Smooth muscle cell (in vitro differentiated cells): ENCODE results near the gene GPC6. TPM values are rescaled to one million over a fixed set of nuclear protein-coding genes. Genes with fewer than 3 reads are reported as not detected.

ENCODE experiments used
- DNase-seq: peaks from one replicate; lab custom pipeline; 2025; ENCODE audit not compliant: unreplicated experiment; lab: John Stamatoyannopoulos, UW
- H2AFZ ChIP-seq: fragments of 200-600 bp; sonication (generic); 2 replicates; pipeline ENCODE4 v1.6.0; 2016; ENCODE audit warnings: antibody characterized with exemption, low read depth, mild to moderate bottlenecking
- H3F3A ChIP-seq: fragments of 200-600 bp; sonication (generic); 2 replicates; pipeline ENCODE4 v1.6.0; 2017; ENCODE audit warnings: antibody characterized with exemption, low read depth
- H3K27ac ChIP-seq: fragments of 200-600 bp; sonication (generic); 2 replicates; pipeline ENCODE4 v1.5.1; 2016; ENCODE audit warnings: low read depth, mild to moderate bottlenecking
- H3K27me3 ChIP-seq: fragments of 200-600 bp; sonication (generic); 2 replicates; pipeline ENCODE4 v1.6.1; 2016; ENCODE audit warnings: low read depth, mild to moderate bottlenecking
- H3K36me3 ChIP-seq: fragments of 200-600 bp; sonication (generic); 2 replicates; pipeline ENCODE4 v1.5.1; 2016; ENCODE audit warnings: low read depth
- H3K4me1 ChIP-seq: fragments of 200-600 bp; sonication (generic); 2 replicates; pipeline ENCODE4 v1.5.1; 2016; ENCODE audit warnings: low read depth
- H3K4me2 ChIP-seq: fragments of 200-600 bp; sonication (generic); 2 replicates; pipeline ENCODE4 v1.6.0; 2016; ENCODE audit warnings: mild to moderate bottlenecking
- H3K4me3 ChIP-seq: fragments of 200-600 bp; sonication (generic); 2 replicates; pipeline ENCODE4 v1.5.1; 2016; ENCODE audit warnings: mild to moderate bottlenecking
- H3K79me2 ChIP-seq: fragments of 200-600 bp; sonication (generic); 2 replicates; pipeline ENCODE4 v1.6.0; 2016; ENCODE audit warnings: low read depth, mild to moderate bottlenecking
- H3K9ac ChIP-seq: fragments of 200-600 bp; sonication (generic); 2 replicates; pipeline ENCODE4 v1.6.0; 2016; ENCODE audit warnings: low read depth
- H3K9me3 ChIP-seq: fragments of 200-600 bp; sonication (generic); replicated peaks from 2 replicates; pipeline ENCODE4 v1.5.1; 2016; ENCODE audit warnings: low read depth
- H4K20me1 ChIP-seq: fragments of 200-600 bp; sonication (generic); 2 replicates; pipeline ENCODE4 v1.6.0; 2016; ENCODE audit warnings: low read depth
- WGBS: methylation state at CpG from one replicate; pipeline ENCODE4 v1.1.7; 2016; ENCODE audit warnings: low lambda C conversion rate; 5-methylcytosine and 5-hydroxymethylcytosine counted together
- polyA plus RNA-seq: library from polyadenylated mRNA; unstranded; fragments of >200 nt; fragmentation: Nextera tagmentation; extraction: Ambion mirVana; gene quantifications from 2 replicates; pipeline ENCODE4 v1.2.1, GENCODE V29; 2016
- total RNA-seq: library from RNA; depleted of rRNA; stranded (reverse); fragments of >200 nt; gene quantifications from 2 replicates; pipeline ENCODE4 v1.2.3, GENCODE V29; 2014
- TF ChIP-seq, protein P1 (sequence below): fragments of 200-600 bp; sonication (generic); IDR thresholded peaks from 2 replicates; pipeline ENCODE4 v1.5.1; 2017; ENCODE audit warnings: borderline replicate concordance, mild to moderate bottlenecking, antibody characterized with exemption; ENCODE audit not compliant: insufficient read depth, poor library complexity, severe bottlenecking

The GPC6 gene
- total and polyA plus RNA-seq, 2 experiments from 2014 or later, result 19.7 to 68.5 TPM

DNA sequence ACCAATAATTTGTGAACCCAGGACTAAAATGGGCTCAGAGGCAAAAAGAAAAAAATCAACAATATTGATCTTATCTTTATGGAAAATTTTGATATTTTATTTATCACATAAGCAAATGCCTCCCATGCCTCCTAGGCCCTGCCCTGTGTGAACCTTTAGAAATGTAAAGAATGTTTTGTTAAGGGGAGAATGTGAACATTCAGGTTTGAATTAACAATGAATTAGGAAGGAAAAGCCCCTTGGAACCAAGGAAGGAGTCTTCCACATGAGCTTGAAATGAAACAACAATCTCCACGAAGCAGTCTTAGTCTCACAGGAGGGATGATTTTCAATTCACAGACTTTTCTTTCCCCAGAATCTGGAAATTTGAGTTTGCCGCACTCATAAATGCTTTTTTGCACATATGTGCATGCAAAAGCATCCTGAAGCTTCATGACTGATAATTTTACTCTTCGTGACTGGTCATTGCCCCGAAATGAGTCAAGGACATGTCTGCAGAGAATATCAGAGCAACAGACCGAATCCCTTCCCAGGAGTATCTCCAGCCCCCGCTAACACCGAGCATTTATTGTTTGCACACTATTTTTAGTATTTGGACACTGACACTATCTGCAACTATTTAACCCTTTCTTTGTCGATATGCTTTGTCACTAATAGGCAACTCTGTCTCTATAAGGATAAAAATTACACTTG lies 1117.7 kb downstream of the GPC6 start:
- H3K36me3 ChIP-seq, result no peaks in the 10 kb centered on the region
- no peaks in the 10 kb centered on the region for H3K9me3 ChIP-seq
- no peak overlapping the region for H2AFZ ChIP-seq
- peak overlapping the region; percentile 59 for H3K9ac ChIP-seq
- TF ChIP-seq, protein P1, sequence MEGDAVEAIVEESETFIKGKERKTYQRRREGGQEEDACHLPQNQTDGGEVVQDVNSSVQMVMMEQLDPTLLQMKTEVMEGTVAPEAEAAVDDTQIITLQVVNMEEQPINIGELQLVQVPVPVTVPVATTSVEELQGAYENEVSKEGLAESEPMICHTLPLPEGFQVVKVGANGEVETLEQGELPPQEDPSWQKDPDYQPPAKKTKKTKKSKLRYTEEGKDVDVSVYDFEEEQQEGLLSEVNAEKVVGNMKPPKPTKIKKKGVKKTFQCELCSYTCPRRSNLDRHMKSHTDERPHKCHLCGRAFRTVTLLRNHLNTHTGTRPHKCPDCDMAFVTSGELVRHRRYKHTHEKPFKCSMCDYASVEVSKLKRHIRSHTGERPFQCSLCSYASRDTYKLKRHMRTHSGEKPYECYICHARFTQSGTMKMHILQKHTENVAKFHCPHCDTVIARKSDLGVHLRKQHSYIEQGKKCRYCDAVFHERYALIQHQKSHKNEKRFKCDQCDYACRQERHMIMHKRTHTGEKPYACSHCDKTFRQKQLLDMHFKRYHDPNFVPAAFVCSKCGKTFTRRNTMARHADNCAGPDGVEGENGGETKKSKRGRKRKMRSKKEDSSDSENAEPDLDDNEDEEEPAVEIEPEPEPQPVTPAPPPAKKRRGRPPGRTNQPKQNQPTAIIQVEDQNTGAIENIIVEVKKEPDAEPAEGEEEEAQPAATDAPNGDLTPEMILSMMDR, result no peak
- no peak overlapping the region for H3K4me3 ChIP-seq
- 14% methylated on average over 8 of the region's 8 CpGs for WGBS
- no peaks in the 10 kb centered on the region for H4K20me1 ChIP-seq
- no peaks in the 10 kb centered on the region for H3K27me3 ChIP-seq
- no peak for DNase-seq
- H3K27ac ChIP-seq, result peak overlapping the region; percentile 91
- peak overlapping the region; percentile 77 for H3K4me2 ChIP-seq
- H3F3A ChIP-seq, result peaks cover 34% of the 10 kb centered on the region
- no peaks in the 10 kb centered on the region for H3K79me2 ChIP-seq
- H3K4me1 ChIP-seq, result peaks cover 29% of the 10 kb centered on the region

- H3K4me3 ChIP-seq, result no peak overlapping the region
- H3K79me2 ChIP-seq, result no peaks in the 10 kb centered on the region
- no peaks in the 10 kb centered on the region for H3K36me3 ChIP-seq
- no peak overlapping the region for H3K9ac ChIP-seq
- no peaks in the 10 kb centered on the region for H4K20me1 ChIP-seq
- no peak overlapping the region for H2AFZ ChIP-seq
- no peak for DNase-seq
- WGBS, result 73% methylated on average over 8 of the region's 8 CpGs
- no peaks in the 10 kb centered on the region for H3K27me3 ChIP-seq
- peaks cover 34% of the 10 kb centered on the region for H3F3A ChIP-seq
- H3K4me2 ChIP-seq, result peak overlapping the region; percentile 77
- H3K9me3 ChIP-seq, result no peaks in the 10 kb centered on the region
- TF ChIP-seq, protein P1, result no peak
- H3K27ac ChIP-seq, result peak overlapping the region; percentile 91
- peaks cover 29% of the 10 kb centered on the region for H3K4me1 ChIP-seq
These were observed 1119.0 kb downstream of the GPC6 start for GRCh38 chr13:94345374-94346195.

- 97% methylated on average over 13 of the region's 13 CpGs for WGBS
These were observed 1119.8 kb downstream of the GPC6 start for GRCh38 chr13:94346261-94347019.

More at GRCh38 chr13:94346261-94347019, 1119.8 kb downstream of the GPC6 start:
- no peak for DNase-seq
- Histone ChIP-seq H3K4me1 (peaks cover 32% of the 10 kb centered on the region), H3K4me3 (no peak overlapping the region), H3K27me3 (no peaks in the 10 kb centered on the region), H3K4me2 (no peak overlapping the region), H2AFZ (no peak overlapping the region), H3K9me3 (no peaks in the 10 kb centered on the region), H3K9ac (no peak overlapping the region), H3F3A (peaks cover 37% of the 10 kb centered on the region), H3K27ac (no peak overlapping the region), H4K20me1 (no peaks in the 10 kb centered on the region), H3K79me2 (no peaks in the 10 kb centered on the region), H3K36me3 (no peaks in the 10 kb centered on the region)
- TF ChIP-seq, protein P1, result no peak
